ENCODE measurements around the gene TAS2R10.
"Not testable (repeated sequence)": the region's sequence is repeated elsewhere in the genome, so short reads cannot be mapped to it uniquely, and the experiment has no call there.

The TAS2R10 gene

DNA sequence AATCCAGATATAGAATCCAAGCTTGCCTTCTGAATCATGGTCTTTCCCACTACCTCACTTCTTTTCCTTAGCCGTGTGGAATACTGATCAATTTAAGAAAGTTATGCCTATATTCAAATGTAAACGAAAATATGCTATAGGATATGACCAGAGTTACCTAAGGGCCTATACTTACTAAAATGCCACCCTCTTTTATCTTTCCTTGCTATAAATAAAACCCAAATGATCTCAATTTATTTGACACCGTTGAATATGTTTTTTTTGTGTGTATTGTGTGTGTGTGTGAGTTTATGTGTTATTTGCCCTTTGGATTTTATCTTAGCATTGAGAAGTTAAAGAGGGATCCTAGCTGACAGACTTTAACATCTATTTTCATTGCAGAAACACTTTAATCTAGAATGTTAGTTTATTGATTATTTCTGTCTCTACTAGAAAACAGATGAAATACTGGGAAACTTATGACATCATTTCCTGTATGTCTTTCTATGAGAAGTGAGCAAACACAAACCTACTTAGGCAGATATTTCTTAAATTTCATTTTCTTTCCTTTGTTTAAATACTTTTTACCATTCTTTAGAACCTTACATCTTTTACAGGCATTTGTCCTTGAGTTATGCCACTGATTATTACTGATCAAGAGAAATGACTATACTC lies 14.1 kb downstream of the TAS2R10 start:
- no peak for TF ChIP-seq ZFX (IDR thresholded peaks at IDR 0.05)
- TF ChIP-seq, protein P1, sequence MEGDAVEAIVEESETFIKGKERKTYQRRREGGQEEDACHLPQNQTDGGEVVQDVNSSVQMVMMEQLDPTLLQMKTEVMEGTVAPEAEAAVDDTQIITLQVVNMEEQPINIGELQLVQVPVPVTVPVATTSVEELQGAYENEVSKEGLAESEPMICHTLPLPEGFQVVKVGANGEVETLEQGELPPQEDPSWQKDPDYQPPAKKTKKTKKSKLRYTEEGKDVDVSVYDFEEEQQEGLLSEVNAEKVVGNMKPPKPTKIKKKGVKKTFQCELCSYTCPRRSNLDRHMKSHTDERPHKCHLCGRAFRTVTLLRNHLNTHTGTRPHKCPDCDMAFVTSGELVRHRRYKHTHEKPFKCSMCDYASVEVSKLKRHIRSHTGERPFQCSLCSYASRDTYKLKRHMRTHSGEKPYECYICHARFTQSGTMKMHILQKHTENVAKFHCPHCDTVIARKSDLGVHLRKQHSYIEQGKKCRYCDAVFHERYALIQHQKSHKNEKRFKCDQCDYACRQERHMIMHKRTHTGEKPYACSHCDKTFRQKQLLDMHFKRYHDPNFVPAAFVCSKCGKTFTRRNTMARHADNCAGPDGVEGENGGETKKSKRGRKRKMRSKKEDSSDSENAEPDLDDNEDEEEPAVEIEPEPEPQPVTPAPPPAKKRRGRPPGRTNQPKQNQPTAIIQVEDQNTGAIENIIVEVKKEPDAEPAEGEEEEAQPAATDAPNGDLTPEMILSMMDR (conservative IDR thresholded peaks at IDR 0.05): no peak
- no peak overlapping the region for H3K27ac ChIP-seq

DNA sequence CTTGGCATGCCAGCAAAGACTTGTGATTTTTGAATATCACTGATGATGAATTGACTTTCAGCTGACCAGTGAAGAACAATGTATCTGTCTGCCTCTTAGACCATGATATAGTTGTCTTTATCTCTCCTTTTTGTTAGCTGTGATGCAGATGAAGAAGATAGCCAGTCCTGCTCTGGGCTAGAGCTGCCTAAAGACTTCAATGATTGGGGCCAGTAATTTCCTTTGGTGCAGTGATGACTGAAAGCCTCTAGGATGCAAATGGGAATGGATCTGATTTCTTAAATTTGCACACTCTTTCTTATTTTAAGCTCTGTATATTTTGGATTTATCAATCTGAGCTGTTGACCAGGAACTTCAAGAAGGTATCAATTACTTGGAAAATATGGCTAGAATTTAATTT lies 16.1 kb downstream of the TAS2R10 start, which contains the start of gene TAS2R9:
TSS of gene TAS2R9 (minus strand) at position 101 of the 400 bp plus-strand sequence. CDS start at position 8, 93 bp downstream.
- TF ChIP-seq ZFX (IDR thresholded peaks at IDR 0.05): no peak
- TF ChIP-seq, protein P1 (conservative IDR thresholded peaks at IDR 0.05): no peak
- no peak within 1 kb of the TSS for H3K27ac ChIP-seq

DNA sequence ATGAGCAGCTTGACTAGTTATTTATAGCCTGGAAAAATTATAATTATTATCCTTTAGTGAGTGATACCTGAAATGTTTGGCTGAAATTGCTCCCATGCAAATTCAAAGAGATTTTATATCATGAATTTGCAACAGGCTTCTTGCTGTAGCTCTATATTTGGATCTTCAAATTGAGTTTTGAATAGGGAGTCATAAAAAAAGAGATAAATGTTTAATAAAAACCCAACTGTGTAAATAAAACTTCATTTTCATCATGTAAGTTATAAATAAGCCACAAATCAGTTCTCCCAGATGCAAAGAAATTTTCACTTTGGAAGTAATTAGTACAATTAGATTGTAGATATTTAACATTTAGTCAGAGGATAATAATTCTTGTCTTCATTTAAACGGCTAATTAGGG lies 19.0 kb downstream of the TAS2R10 start, which contains the start of gene TAS2R8:
TSS of gene TAS2R8 (minus strand) at position 101 of the 400 bp plus-strand sequence. CDS start 306 bp downstream, outside the sequence.
- no peak within 1 kb of the TSS for H3K27ac ChIP-seq
- TF ChIP-seq ZFX (IDR thresholded peaks at IDR 0.05): no peak
- TF ChIP-seq, protein P1 (conservative IDR thresholded peaks at IDR 0.05): no peak

DNA sequence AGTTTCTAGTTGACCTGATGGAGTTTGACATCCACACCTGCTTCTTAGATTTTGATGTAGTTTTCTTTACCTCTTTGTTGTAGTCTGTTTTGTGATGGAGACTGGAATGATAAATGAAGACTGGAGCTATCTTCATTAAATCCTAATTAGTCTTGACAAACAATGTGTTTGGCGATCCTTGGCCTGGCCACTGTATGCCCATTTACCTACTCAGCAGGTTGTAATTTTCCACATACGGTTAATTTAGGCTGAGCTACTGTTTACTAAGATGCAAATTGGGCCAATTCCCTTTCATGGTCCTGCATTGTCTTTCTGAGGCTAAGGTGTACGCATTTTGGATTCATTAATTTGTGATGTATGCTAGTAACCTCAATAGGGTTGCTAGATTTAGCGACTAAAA lies 23.6 kb downstream of the TAS2R10 start, which contains the start of gene TAS2R7:
TSS of gene TAS2R7 (minus strand) at position 41 of the 400 bp plus-strand sequence. CDS start 57 bp downstream, outside the sequence.
- no peak within 1 kb of the TSS for H3K27ac ChIP-seq
- TF ChIP-seq, protein P1 (conservative IDR thresholded peaks at IDR 0.05): no peak
- TF ChIP-seq ZFX (IDR thresholded peaks at IDR 0.05): no peak

DNA sequence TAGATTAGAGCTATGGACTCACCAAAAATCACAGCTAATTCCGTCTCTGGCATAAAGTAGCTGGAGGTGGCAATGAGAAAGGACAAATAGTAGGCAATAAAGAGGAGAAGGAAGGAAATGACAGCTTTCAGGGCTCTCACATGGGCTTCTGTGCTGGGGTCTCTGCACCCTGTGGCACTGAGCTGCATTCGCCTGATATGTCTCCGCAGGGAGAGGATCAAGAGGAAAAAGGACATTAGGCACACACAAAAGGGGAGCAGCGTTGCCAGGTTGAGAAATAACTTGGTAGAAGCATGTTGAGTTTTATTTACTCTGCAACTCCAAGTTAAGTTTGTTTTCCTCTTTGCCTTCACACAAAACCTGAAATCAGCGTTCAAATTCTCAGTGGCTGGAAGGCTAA lies 24.4 kb downstream of the TAS2R10 start:
- no peak overlapping the region for H3K27ac ChIP-seq
- no peak for TF ChIP-seq ZFX (IDR thresholded peaks at IDR 0.05)
- TF ChIP-seq, protein P1 (conservative IDR thresholded peaks at IDR 0.05): no peak

DNA sequence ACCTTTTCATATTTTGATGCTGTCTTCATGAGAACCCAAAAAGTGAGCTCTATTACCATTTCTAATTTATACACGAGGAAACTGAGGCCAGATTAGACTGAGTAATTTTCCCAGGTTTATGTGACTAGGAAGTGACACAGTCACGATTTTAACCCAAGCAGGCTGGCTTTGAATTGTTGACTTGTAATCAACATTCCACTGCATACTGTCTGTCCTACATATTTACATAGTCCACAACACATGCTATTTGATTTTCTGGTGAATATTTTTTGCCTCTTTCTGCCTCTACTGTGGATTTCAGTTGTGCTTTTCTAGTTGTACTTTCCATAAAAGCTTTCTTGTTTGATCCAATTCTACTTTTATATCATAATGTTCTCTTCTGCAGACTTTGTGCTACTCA lies 31.9 kb downstream of the TAS2R10 start:
- TF ChIP-seq, protein P1 (conservative IDR thresholded peaks at IDR 0.05): no peak
- no peak for TF ChIP-seq ZFX (IDR thresholded peaks at IDR 0.05)
- H3K27ac ChIP-seq: no peak overlapping the region

DNA sequence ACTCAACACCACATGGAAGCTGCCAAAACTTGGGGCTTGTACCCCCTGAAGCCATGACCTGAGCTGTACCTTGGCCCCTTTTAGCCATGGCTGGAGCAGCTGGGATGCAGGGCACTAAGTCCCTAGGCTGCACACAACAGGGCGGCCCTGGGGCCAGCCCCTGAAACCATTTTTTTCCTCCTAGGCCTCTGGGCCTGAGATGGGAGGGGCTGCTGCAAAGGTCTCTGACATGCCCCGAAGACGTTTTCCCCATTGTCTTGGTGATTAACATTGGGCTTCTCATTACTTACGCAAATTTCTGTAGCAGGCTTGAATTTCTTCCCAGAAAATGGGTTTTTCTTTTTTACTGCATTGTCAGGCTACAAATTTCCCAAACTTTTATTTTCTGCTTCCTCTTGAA lies 34.4 kb downstream of the TAS2R10 start:
- not testable (repeated sequence) for H3K27ac ChIP-seq

DNA sequence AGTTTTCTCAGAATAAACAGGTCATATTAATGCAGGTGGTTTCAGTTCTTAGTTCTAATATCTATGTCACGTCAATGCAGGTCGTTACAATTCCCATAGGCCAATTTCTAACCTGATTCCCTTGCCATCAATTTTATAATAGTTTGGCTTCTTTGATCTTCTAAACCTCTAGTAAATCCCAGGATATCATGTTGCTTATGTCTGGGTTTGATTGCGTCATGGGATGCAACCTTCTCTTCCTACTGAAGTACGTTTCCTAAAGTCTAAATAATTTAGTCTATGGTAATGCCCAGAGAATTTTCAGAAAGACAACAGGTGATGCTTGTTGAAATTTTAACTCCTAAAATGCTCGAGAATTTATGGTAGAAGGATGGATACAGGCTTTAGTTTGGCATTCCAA lies 42.9 kb downstream of the TAS2R10 start:
- H3K27ac ChIP-seq: no peak overlapping the region
- TF ChIP-seq, protein P1 (conservative IDR thresholded peaks at IDR 0.05): no peak
- TF ChIP-seq ZFX (IDR thresholded peaks at IDR 0.05): no peak
